Renal cortical epithelial cell (primary cell): ENCODE data around the gene F2RL1. TPM values are rescaled to one million over a fixed set of nuclear protein-coding genes. Genes with fewer than 3 reads are reported as not detected.
A peak's percentile ranks its signal among the peaks of the same experiment; 100 is the strongest.
"Not testable (repeated sequence)": the region's sequence is repeated elsewhere in the genome, so short reads cannot be mapped to it uniquely, and the experiment has no call there.

ENCODE experiments used
- DNase-seq: peaks from one replicate; pipeline ENCODE4 v3.0.0-alpha.2; 2011; ENCODE audit warnings: low read depth
- total RNA-seq: library from RNA; depleted of rRNA; stranded (reverse); fragments of >200 nt; gene quantifications from 2 replicates; pipeline ENCODE4 v1.2.3, GENCODE V29; 2014

The F2RL1 gene
- total RNA-seq, 1 donor from 2014 or later, result 119 TPM

GRCh38 chr5:76807296-76807695 is 11.5 kb upstream of the F2RL1 start:
- peak; percentile 99 for DNase-seq

- DNase-seq, result peak; percentile 61
These were observed 10.6 kb upstream of the F2RL1 start for GRCh38 chr5:76808141-76808691.

GRCh38 chr5:76809141-76809540 is 9.7 kb upstream of the F2RL1 start:
- DNase-seq, result no peak

GRCh38 chr5:76810236-76810635 is 8.6 kb upstream of the F2RL1 start:
- DNase-seq, result no peak

GRCh38 chr5:76811214-76811613 is 7.6 kb upstream of the F2RL1 start:
- no peak for DNase-seq

GRCh38 chr5:76812209-76812608 is 6.6 kb upstream of the F2RL1 start:
- not testable (repeated sequence) for DNase-seq

- peak; percentile 89 for DNase-seq
These were observed 4.8 kb upstream of the F2RL1 start for GRCh38 chr5:76813982-76814562.

GRCh38 chr5:76816110-76816831 is 2.6 kb upstream of the F2RL1 start:
- DNase-seq, result no peak

- DNase-seq, result no peak
These were observed 1.2 kb downstream of the F2RL1 start for GRCh38 chr5:76819851-76820525.

GRCh38 chr5:76820526-76820890 is 1.7 kb downstream of the F2RL1 start:
- peak; percentile 61 for DNase-seq

GRCh38 chr5:76821136-76821535 is 2.3 kb downstream of the F2RL1 start:
- DNase-seq, result no peak

- DNase-seq, result peak; percentile 42
These were observed 3.4 kb downstream of the F2RL1 start for GRCh38 chr5:76822105-76822731.

- not testable (repeated sequence) for DNase-seq
These were observed 7.6 kb downstream of the F2RL1 start for GRCh38 chr5:76826416-76826815.

GRCh38 chr5:76831110-76831452 is 12.3 kb downstream of the F2RL1 start:
- peak; percentile 89 for DNase-seq

- DNase-seq, result no peak
These were observed 17.4 kb downstream of the F2RL1 start for GRCh38 chr5:76836181-76836580.

GRCh38 chr5:76836585-76836984 is 17.8 kb downstream of the F2RL1 start:
- no peak for DNase-seq

- DNase-seq, result peak; percentile 89
These were observed 19.8 kb downstream of the F2RL1 start for GRCh38 chr5:76838481-76839261.

- no peak for DNase-seq
These were observed 22.5 kb downstream of the F2RL1 start for GRCh38 chr5:76841361-76841760.

GRCh38 chr5:76845890-76846289 is 27.1 kb downstream of the F2RL1 start:
- DNase-seq, result no peak

- no peak for DNase-seq
These were observed 30.8 kb downstream of the F2RL1 start, which contains the start of gene S100Z for GRCh38 chr5:76849419-76850291. TSS of gene S100Z (plus strand) at chr5:76850014. CDS start at chr5:76875360, 25,346 bp downstream.
